GM12878 (cell line): ENCODE data around the gene CDH9. TPM values are rescaled to one million over a fixed set of nuclear protein-coding genes. Genes with fewer than 3 reads are reported as not detected.

Source experiments
- ATAC-seq: fragments of 200-7000 bp; cut with Tn5 transposase; 3 replicates; pipeline ENCODE4 v1.9.1; 2020; ENCODE audit warnings: mild to moderate bottlenecking, moderate library complexity
- BruUV-seq: library from RNA; stranded (reverse); fragments of 400-500 nt; replicated peaks from 2 replicates; lab custom pipeline; 2021; lab: Mats Ljungman, UMichigan
- CTCF ChIA-PET: fragments of 300-600 bp; sonication (Branson Sonifier 250); formaldehyde crosslinking; extraction: SDS; loops from one replicate; lab custom pipeline; 2021; ENCODE audit warnings: inconsistent platforms; lab: Yijun Ruan, JAX
- POLR2A ChIA-PET: fragments of 350-600 bp; formaldehyde crosslinking; extraction: SDS; loops from one replicate; lab custom pipeline; 2021; ENCODE audit warnings: inconsistent platforms; lab: Charles Lee
- RAD21 ChIA-PET: fragments of 300-600 bp; sonication (Branson Sonifier 250); formaldehyde crosslinking; loops from one replicate; lab custom pipeline; 2023; ENCODE audit warnings: antibody characterized with exemption; ENCODE audit not compliant: unreplicated experiment; lab: Charles Lee
- SMC1A ChIA-PET: fragments of 300-600 bp; sonication (Branson Sonifier 250); formaldehyde crosslinking; loops from one replicate; lab custom pipeline; 2023; ENCODE audit not compliant: unreplicated experiment, uncharacterized antibody; lab: Charles Lee
- DNase-seq: peaks from one replicate; pipeline ENCODE4 v3.0.0-alpha.2; 2011; ENCODE audit warnings: low read depth, low spot score
- FAIRE-seq: peaks from 3 replicates; lab custom pipeline; 2011; peaks lifted over from hg19 to GRCh38; lab: Jason Lieb, UNC
- H2AFZ ChIP-seq: 2 replicates; pipeline ENCODE4 v1.6.0; 2011; ENCODE audit warnings: low read depth, low read length, control low read depth; ENCODE audit not compliant: control insufficient read depth
- H3K27ac ChIP-seq: 2 replicates; pipeline ENCODE4 v1.5.1; 2011; ENCODE audit warnings: control low read depth; ENCODE audit not compliant: control insufficient read depth, insufficient read depth
- H3K27me3 ChIP-seq, 2 experiments: replicated peaks in 1 of 2; 2 replicates each; pipeline versions ENCODE4 v1.6.0 to v1.6.1; 2011; ENCODE audit warnings: low read length in 1 of 2; ENCODE audit not compliant: control insufficient read depth in 2 of 2, insufficient read depth in 2 of 2
- H3K36me3 ChIP-seq, 2 experiments: 2 replicates each; pipeline ENCODE4 v1.5.1; 2011; ENCODE audit warnings: low read length in 1 of 2; ENCODE audit not compliant: control insufficient read depth in 2 of 2, insufficient read depth in 2 of 2
- H3K4me1 ChIP-seq: 2 replicates; pipeline ENCODE4 v1.6.1; 2011; ENCODE audit warnings: mild to moderate bottlenecking, low read length, moderate library complexity, mixed read lengths; ENCODE audit not compliant: control insufficient read depth, insufficient read depth
- H3K4me2 ChIP-seq: 2 replicates; pipeline ENCODE4 v1.6.0; 2011; ENCODE audit warnings: control low read depth; ENCODE audit not compliant: control insufficient read depth, insufficient read depth
- H3K4me3 ChIP-seq: fragments of 200-600 bp; sonication (generic); 2 replicates; pipeline ENCODE4 v1.5.1; 2016
- H3K79me2 ChIP-seq: 2 replicates; pipeline ENCODE4 v1.6.0; 2011; ENCODE audit warnings: low read length; ENCODE audit not compliant: control insufficient read depth, insufficient read depth
- H3K9ac ChIP-seq: 2 replicates; pipeline ENCODE4 v1.8.0; 2011; ENCODE audit warnings: low read length, control low read depth, mixed read lengths; ENCODE audit not compliant: control insufficient read depth, insufficient read depth
- H3K9me3 ChIP-seq: replicated peaks from 3 replicates; pipeline ENCODE4 v1.5.1; 2011; ENCODE audit warnings: mild to moderate bottlenecking, low read length; ENCODE audit not compliant: control insufficient read depth, insufficient read depth
- H4K20me1 ChIP-seq: 2 replicates; pipeline ENCODE4 v1.6.0; 2011; ENCODE audit not compliant: control insufficient read depth, insufficient read depth
- CEBPB ChIP-seq, 2 experiments: fragments of 150-350 bp in 1 of 2; IDR thresholded peaks; 2 replicates each; pipeline ENCODE4 v1.6.1; 2012 to 2014; ENCODE audit warnings: low read depth in 2 of 2, low read length in 2 of 2, borderline replicate concordance in 1 of 2, inconsistent platforms in 1 of 2
- CHD2 ChIP-seq: IDR thresholded peaks from 2 replicates; pipeline ENCODE4 v1.6.1; 2011; ENCODE audit warnings: low read depth, low read length, improper control_type of control experiment, borderline replicate concordance
- CREB1 ChIP-seq: IDR thresholded peaks from 2 replicates; pipeline ENCODE4 v1.6.1; 2012; ENCODE audit warnings: low read depth, mild to moderate bottlenecking, inconsistent platforms
- FOXM1 ChIP-seq: IDR thresholded peaks from 2 replicates; pipeline ENCODE4 v1.6.1; 2012; ENCODE audit warnings: low read depth, mild to moderate bottlenecking, inconsistent platforms, low read length, moderate library complexity
- HDAC2 ChIP-seq: fragments of 200-600 bp; sonication (generic); IDR thresholded peaks from 2 replicates; pipeline ENCODE4 v1.6.1; 2017
- HDAC6 ChIP-seq: fragments of 200-600 bp; sonication (generic); IDR thresholded peaks from one replicate; pipeline ENCODE4 v1.8.0; 2017; ENCODE audit warnings: antibody characterized with exemption; ENCODE audit not compliant: unreplicated experiment
- IRF4 ChIP-seq: IDR thresholded peaks from 2 replicates; pipeline ENCODE4 v1.6.1; 2011; ENCODE audit warnings: low read depth, low read length
- JUNB ChIP-seq: IDR thresholded peaks from 2 replicates; pipeline ENCODE4 v1.6.1; 2016; ENCODE audit warnings: antibody characterized with exemption, mild to moderate bottlenecking
- MYB ChIP-seq: fragments of 150-350 bp; IDR thresholded peaks from 2 replicates; pipeline ENCODE4 v1.6.1; 2014; ENCODE audit warnings: mild to moderate bottlenecking, low read depth, low read length, borderline replicate concordance
- MYC ChIP-seq: IDR thresholded peaks from 2 replicates; pipeline ENCODE4 v1.6.1; 2011; ENCODE audit warnings: mild to moderate bottlenecking, low read length, moderate library complexity, inconsistent platforms; ENCODE audit not compliant: insufficient read depth, insufficient replicate concordance, insufficient read length, severe bottlenecking
- NR2C1 ChIP-seq: fragments of 450-650 bp; IDR thresholded peaks from 2 replicates; pipeline ENCODE4 v1.6.1; 2017; ENCODE audit warnings: antibody characterized with exemption, mild to moderate bottlenecking, moderate library complexity
- RUNX3 ChIP-seq: IDR thresholded peaks from 2 replicates; pipeline ENCODE4 v1.6.1; 2012; ENCODE audit warnings: low read length, inconsistent platforms
- SIX5 ChIP-seq: IDR thresholded peaks from 2 replicates; pipeline ENCODE4 v1.6.1; 2011; ENCODE audit warnings: mild to moderate bottlenecking, low read depth, low read length, moderate library complexity; ENCODE audit not compliant: severe bottlenecking
- SKIL ChIP-seq: fragments of 450-650 bp; IDR thresholded peaks from 2 replicates; pipeline ENCODE4 v1.6.1; 2017; ENCODE audit warnings: mild to moderate bottlenecking, low read depth, inconsistent platforms; ENCODE audit not compliant: poor library complexity, severe bottlenecking
- STAT1 ChIP-seq: fragments of 450-650 bp; conservative IDR thresholded peaks from 2 replicates; pipeline ENCODE4 v1.6.1; 2014; ENCODE audit warnings: antibody characterized with exemption, mild to moderate bottlenecking
- WRNIP1 ChIP-seq: IDR thresholded peaks from 2 replicates; pipeline ENCODE4 v1.6.1; 2011; ENCODE audit warnings: low read depth, low read length, improper control_type of control experiment, borderline replicate concordance
- ZBTB33 ChIP-seq: fragments of 450-650 bp; IDR thresholded peaks from 2 replicates; pipeline ENCODE4 v1.6.1; 2017; ENCODE audit warnings: mild to moderate bottlenecking
- WGBS: methylation state at CpG from one replicate; pipeline ENCODE4 v1.1.6; 2016; ENCODE audit warnings: low lambda C conversion rate; ENCODE audit not compliant: insufficient replicate concordance, insufficient coverage; ENCODE audit errors: missing lambda C conversion rate; 5-methylcytosine and 5-hydroxymethylcytosine counted together
- in situ Hi-C: fragments of 300-500 bp; cut with MboI; formaldehyde crosslinking; loops from 9 replicates; pipeline ENCODE4 v1.14.3; 2018; ENCODE audit warnings: mixed read lengths
- intact Hi-C: fragments of 100-400 bp; cut with micrococcal nuclease; formaldehyde crosslinking; loops from one replicate; pipeline ENCODE4 v1.14.2; 2022; ENCODE audit not compliant: unreplicated experiment
- polyA plus RNA-seq, 11 experiments: library from polyadenylated mRNA; depleted of rRNA in 4 of 11; unstranded in 6 of 11; stranded (reverse) in 5 of 11; fragments of >200 nt; fragmentation: Nextera tagmentation in 4 of 11; fragmentation: Illumina TruSeq in 1 of 11; extraction: Ambion mirVana in 4 of 11; extraction: Trizol in 1 of 11; gene quantifications; 1 replicate in 1 of 11; 2 replicates in 10 of 11; pipeline versions ENCODE4 v1.2.1 to v1.2.3, GENCODE V29; 2011 to 2016; ENCODE audit warnings: inconsistent platforms in 2 of 11, missing spikeins in 2 of 11, low read depth in 1 of 11
- total RNA-seq, 4 experiments: library from RNA; depleted of rRNA in 3 of 4; stranded (reverse); fragments of >200 nt in 3 of 4; fragmentation: Illumina TruSeq in 1 of 4; extraction: Trizol in 1 of 4; gene quantifications; 2 replicates each; pipeline versions ENCODE4 v1.2.1 to v1.2.3, GENCODE V29; 2013 to 2021

Gene CDH9
- total and polyA plus RNA-seq, 10 of the 15 experiments (the other 5 are each of a cell fraction or from before 2014, with no cell fraction given): not detected

- POLR2A ChIA-PET: no interaction called here
- Histone ChIP-seq H2AFZ (no peak overlapping the region), H3K79me2 (no peaks in the 10 kb centered on the region), H3K9me3 (no peaks in the 10 kb centered on the region), H4K20me1 (no peaks in the 10 kb centered on the region), H3K27me3 (no peaks in the 10 kb centered on the region)
- ATAC-seq: no peak
- BruUV-seq: no TSS peak
- RAD21 ChIA-PET: no interaction called here
- FAIRE-seq: no peak
- TF ChIP-seq IRF4 (no peak), MYC (no peak), MYB (no peak), CREB1 (no peak), JUNB (no peak), CHD2 (no peak), NR2C1 (no peak), HDAC6 (no peak), RUNX3 (no peak), WRNIP1 (no peak), ZBTB33 (no peak), SIX5 (no peak), HDAC2 (no peak), STAT1 (no peak), SKIL (no peak), FOXM1 (no peak), CEBPB (IDR thresholded peaks at IDR 0.05; ENCODE audit: borderline replicate concordance in 1 of 2, low read depth in 2 of 2, low read length in 2 of 2) (no peak)
- TF ChIP-seq, all 136 proteins: peak for 0
- ChIA-PET CTCF (no interaction called here), SMC1A (interaction anchor here (1.3 kb wide), 2 partner anchors 9 to 11 kb away, joined by 4 to 5 read pairs; no protein-coding TSS in a partner anchor)
- Histone ChIP-seq H3K4me2 (no peak overlapping the region), H3K9ac (no peak overlapping the region), H3K27ac (no peak overlapping the region), H3K4me3 (no peak overlapping the region), H3K4me1 (no peaks in the 10 kb centered on the region), H3K36me3 (no peaks in the 10 kb centered on the region)
- no peak for DNase-seq
- in situ Hi-C loops (no loop called here), intact Hi-C loops (no loop called here)
- 0% methylated on average over 2 of the region's 2 CpGs for WGBS
These were observed 153.9 kb downstream of the CDH9 start for GRCh38 chr5:26884481-26884880.
